Effector memory CD4-positive, alpha-beta T cell (primary cell): Measurements from ENCODE around the gene MYO1H.
"Not testable (repeated sequence)": the region's sequence is repeated elsewhere in the genome, so short reads cannot be mapped to it uniquely, and the experiment has no call there.

ENCODE experiments used
- DNase-seq, 3 donors: peaks; one replicate each; pipeline ENCODE4 v3.0.0-alpha.2; 2020
- H3K27ac ChIP-seq: 2 replicates; pipeline ENCODE4 v1.7.0; 2013; ENCODE audit warnings: mild to moderate bottlenecking, low read length, moderate library complexity; ENCODE audit not compliant: insufficient read depth, poor library complexity, severe bottlenecking
- H3K27me3 ChIP-seq: replicated peaks from 2 replicates; pipeline ENCODE4 v1.7.0; 2013; ENCODE audit warnings: mild to moderate bottlenecking, low read length; ENCODE audit not compliant: insufficient read depth, control insufficient read depth, poor library complexity, severe bottlenecking
- H3K36me3 ChIP-seq: 2 replicates; pipeline ENCODE4 v1.7.0; 2013; ENCODE audit warnings: mild to moderate bottlenecking, low read length, moderate library complexity; ENCODE audit not compliant: control insufficient read depth, insufficient read depth
- H3K4me1 ChIP-seq: 2 replicates; pipeline ENCODE4 v1.7.0; 2013; ENCODE audit warnings: low read length, mild to moderate bottlenecking; ENCODE audit not compliant: control insufficient read depth, insufficient read depth, poor library complexity, severe bottlenecking
- H3K4me3 ChIP-seq: 2 replicates; pipeline ENCODE4 v1.7.0; 2013; ENCODE audit warnings: low read length, low read depth, mild to moderate bottlenecking; ENCODE audit not compliant: insufficient read depth, poor library complexity, severe bottlenecking
- H3K9me3 ChIP-seq: 2 replicates; pipeline ENCODE4 v1.7.0; 2013; ENCODE audit warnings: mild to moderate bottlenecking, low read length, moderate library complexity; ENCODE audit not compliant: control insufficient read depth

MYO1H gene

DNA sequence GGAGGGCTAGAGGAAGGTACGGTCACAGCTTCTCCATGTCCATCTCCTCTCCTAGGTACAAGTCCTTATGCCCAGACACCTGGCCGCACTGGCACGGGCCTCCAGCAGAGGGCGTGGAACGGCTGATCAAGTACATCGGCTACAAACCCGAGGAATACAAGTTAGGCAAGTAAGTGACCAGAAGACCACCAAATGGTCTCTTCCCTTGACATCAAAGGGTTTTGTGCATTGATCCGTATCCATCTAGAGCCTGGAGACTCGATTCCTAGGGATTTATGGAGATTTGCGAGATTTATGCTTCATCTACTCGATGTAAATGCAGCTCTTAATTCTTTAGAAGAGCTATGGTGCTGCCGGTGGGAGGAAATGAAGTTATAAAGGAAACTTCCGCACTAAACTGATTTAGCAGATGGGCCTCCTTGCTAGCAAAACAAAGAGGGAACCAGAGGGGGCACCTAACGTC is 85.2 kb downstream of the MYO1H start:
- peak; percentile 19 to 60 (median 43) for DNase-seq
- Histone ChIP-seq H3K9me3 (no peaks in the 10 kb centered on the region), H3K36me3 (no peaks in the 10 kb centered on the region), H3K4me1 (peaks cover 9% of the 10 kb centered on the region), H3K4me3 (peak overlapping the region; percentile 43), H3K27ac (no peak overlapping the region), H3K27me3 (no peaks in the 10 kb centered on the region)

DNA sequence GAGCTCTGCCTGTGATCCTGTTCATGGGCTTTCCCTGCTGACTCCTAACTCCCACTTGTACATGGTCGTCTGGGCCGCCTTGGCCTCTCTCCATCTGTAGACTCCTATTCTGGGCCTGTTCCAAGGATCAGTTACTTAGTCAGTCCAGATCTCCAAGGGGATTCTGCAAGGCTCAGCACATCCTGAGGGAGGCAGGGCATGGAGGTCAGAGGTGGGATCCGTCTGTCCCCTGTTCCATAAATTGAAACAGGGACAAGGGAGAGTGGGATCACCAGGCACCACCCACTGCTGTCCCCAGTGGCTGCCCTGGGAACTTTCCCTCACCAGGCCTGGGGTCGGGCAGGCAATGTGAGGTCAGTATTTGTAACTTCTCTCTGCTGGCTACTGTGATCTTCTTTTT is 85.9 kb downstream of the MYO1H start:
- Histone ChIP-seq H3K36me3 (no peaks in the 10 kb centered on the region), H3K27me3 (no peaks in the 10 kb centered on the region), H3K4me1 (peaks cover 9% of the 10 kb centered on the region), H3K4me3 (no peak overlapping the region), H3K27ac (no peak overlapping the region), H3K9me3 (no peaks in the 10 kb centered on the region)
- no peak for DNase-seq

DNA sequence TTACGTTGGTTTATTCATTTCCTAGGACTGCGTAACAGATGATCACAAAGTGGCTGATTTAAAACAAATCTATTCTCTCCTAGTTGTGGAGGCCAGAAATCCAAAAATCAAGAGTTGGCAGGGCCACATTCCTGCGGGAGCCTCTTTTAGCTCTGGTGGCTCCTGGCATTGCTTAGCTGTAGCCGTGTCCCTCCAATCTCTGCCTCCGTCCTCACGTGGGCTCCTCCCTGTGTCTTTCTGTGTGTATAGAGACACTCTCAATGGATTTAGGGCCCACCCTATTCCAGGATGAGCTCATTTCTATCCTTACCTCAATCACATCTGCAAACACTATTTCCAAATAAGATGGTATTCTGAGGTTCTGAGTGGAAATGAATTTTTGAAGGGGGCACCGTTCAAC is 86.9 kb downstream of the MYO1H start:
- no peak for DNase-seq
- peaks cover 9% of the 10 kb centered on the region for H3K4me1 ChIP-seq
- no peak overlapping the region for H3K4me3 ChIP-seq
- H3K9me3 ChIP-seq, result no peaks in the 10 kb centered on the region
- H3K36me3 ChIP-seq, result no peaks in the 10 kb centered on the region
- H3K27me3 ChIP-seq, result no peaks in the 10 kb centered on the region
- H3K27ac ChIP-seq, result no peak overlapping the region

DNA sequence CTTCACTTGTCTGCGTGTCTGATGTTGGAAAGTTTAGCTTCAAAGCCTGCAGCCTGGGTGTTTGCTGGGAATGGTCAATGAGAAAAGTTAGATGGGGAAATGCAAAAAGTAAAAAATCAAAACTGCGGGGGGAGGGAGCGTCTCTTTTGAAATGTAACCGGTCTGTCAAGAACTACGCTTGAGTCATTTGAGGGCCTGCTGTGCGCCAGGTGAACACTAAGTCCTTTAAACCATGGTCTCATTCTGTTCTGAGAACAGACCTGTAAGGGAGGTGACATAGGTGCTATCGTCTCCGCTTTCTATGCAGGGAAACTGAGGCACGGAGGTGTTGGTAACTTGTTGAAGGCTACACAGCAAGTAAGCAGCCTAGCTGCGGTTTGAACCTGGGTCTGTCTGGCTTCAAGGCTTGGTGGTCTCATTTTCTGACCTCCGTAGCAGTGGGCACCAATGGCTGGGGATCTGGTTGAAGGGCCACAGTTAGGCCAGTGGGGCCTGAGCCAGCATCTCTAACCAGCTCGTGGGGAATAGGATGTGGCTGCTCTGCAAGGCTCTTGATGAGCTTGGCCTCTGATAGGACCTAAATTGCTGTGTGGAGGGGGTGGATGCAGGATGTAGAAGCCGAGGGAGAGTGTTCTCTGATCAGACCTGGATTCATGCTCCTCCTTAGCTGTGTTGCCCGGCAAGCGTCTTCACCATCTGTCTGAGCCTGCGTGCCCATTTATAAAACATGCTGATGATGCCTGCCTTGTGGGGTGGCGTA is 87.9 kb downstream of the MYO1H start:
- Histone ChIP-seq H3K27ac (no peak overlapping the region), H3K9me3 (no peaks in the 10 kb centered on the region), H3K27me3 (no peaks in the 10 kb centered on the region), H3K4me3 (no peak overlapping the region), H3K36me3 (no peaks in the 10 kb centered on the region), H3K4me1 (peaks cover 9% of the 10 kb centered on the region)
- no peak for DNase-seq

DNA sequence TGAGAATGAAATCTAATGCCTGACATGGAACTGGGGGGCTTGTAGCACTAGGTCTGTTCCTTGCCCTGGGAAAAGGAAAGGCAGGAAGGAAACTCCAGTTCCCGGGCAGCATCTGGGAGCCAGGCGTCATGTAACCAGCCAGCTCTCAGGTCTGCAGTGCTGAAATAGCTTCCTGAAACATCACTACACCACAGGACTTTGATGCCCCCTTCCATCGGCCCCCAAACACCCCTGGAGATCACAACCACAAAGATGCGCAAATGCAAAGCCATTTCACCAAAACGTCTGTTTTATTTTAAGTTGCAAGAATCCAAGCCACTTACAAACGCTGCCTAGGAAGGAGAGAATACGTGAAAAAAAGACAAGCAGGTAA is 88.5 kb downstream of the MYO1H start:
- DNase-seq, result no peak
- Histone ChIP-seq H3K4me1 (peaks cover 9% of the 10 kb centered on the region), H3K36me3 (no peaks in the 10 kb centered on the region), H3K9me3 (no peaks in the 10 kb centered on the region), H3K4me3 (no peak overlapping the region), H3K27ac (no peak overlapping the region), H3K27me3 (no peaks in the 10 kb centered on the region)

DNA sequence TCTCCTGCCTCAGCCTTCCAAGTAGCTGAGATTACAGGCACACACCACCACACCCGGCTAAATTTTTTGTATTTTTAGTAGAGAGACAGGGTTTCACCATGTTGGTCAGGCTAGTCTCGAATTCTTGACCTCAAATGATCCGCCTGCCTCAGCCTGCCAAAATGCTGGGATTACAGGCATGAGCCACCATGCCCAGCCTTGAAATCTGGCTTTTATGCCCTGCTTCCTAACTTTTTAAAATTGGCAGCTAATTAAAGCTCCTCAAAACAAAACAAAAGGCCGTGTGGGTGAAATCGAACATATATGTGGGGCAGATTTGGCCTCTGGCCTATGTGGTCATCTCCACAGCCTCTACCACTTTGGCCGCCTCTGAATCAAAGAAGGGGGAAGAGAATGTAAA is 91.5 kb downstream of the MYO1H start:
- no peak overlapping the region for H3K4me3 ChIP-seq
- no peaks in the 10 kb centered on the region for H3K36me3 ChIP-seq
- no peak for DNase-seq
- no peaks in the 10 kb centered on the region for H3K9me3 ChIP-seq
- no peak overlapping the region for H3K27ac ChIP-seq
- H3K27me3 ChIP-seq, result no peaks in the 10 kb centered on the region
- no peaks in the 10 kb centered on the region for H3K4me1 ChIP-seq

DNA sequence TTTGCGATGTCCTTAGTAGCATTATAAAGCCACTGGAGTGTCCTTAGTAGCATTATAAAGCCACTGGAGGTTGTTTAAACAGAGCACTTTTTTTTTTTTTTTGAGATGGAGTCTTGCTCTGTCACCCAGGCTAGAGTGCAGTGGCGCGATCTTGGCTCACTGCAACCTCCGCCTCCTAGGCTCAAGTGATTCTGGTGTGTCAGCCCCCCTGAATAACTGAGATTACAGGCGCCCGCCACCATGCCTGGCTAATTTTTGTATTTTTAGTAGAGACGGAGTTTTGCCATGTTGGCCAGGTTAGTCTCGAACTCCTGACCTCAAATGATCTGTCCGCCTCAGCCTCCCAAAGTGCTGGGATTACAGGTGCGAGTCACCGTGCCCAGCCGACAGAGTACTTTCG is 92.3 kb downstream of the MYO1H start:
- not testable (repeated sequence) for H3K9me3 ChIP-seq, DNase-seq, H3K36me3 ChIP-seq, H3K27ac ChIP-seq, H3K27me3 ChIP-seq, H3K4me3 ChIP-seq, H3K4me1 ChIP-seq

DNA sequence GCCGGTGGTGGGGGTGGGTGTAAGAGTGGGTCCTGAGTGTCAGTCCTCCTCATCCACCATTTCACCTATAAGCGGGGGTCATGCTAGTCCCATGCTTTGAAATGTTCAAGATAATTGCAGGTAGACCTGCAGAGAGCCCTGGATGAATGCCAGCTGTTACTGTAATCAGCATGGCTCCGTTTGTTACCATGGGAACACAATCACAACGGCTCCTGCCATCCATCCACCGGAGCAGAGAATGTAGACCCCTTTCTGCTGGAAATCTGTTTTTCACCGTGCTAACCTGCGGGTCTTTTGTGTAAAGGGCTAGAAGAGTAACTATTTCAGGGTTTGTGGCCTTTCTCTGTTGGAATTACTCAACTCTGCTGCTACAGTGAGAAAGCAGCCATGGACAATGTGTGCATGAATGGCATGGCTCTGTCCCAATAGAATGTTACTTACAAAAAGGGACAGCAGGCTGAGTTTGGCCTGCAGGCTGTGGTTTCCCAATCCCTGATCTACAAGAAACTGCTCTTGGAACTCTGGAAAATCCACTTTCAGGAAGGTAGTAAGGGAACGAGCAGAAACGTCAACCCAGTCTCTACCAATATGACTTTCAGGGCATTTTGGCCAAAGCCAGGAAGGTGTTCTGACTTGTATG is 93.3 kb downstream of the MYO1H start:
- DNase-seq, result no peak
- Histone ChIP-seq H3K36me3 (peaks cover 4% of the 10 kb centered on the region), H3K27ac (no peak overlapping the region), H3K9me3 (no peaks in the 10 kb centered on the region), H3K4me1 (no peaks in the 10 kb centered on the region), H3K27me3 (no peaks in the 10 kb centered on the region), H3K4me3 (no peak overlapping the region)

DNA sequence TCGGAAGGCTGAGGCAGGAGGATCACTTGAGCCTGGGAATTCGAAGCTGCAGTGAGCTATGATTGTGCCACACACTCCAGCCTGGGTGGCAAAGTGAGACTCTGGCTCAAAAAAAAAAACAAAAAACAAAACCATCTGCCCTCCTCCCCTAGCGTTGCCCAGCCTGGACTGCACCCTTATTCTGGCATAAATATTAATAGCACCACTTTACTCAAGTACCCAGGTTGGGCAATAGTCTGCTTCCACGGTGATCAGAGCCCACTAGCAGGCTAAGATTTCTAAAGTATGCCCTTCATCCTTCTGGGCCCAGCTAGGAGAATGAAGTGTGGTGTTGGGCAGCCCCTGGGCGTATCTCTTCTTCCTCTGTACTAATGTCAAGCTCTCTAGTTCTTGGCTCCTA is 96.1 kb downstream of the MYO1H start:
- no peaks in the 10 kb centered on the region for H3K27me3 ChIP-seq
- no peak overlapping the region for H3K27ac ChIP-seq

DNA sequence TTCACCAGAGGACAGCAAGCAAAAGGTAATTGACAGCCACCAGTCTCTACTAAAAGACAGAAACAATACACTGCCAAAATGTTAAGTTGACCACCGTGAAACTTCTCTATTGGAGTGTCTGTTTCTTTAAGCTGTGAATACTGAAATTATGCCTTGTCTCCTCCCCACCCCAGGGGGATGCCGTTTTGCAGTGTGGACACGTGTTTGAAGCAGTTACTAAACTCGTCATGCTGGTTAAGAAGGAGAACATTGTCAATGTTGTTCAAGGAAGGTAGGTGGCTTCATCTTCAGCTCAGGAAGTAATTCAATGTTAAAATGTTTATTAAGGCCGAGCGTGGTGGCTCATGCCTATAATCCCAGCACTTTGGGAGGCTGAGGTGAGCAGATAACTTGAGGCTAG is 96.6 kb downstream of the MYO1H start:
- DNase-seq, result no peak
- H3K4me3 ChIP-seq, result no peak overlapping the region
- H3K4me1 ChIP-seq, result no peaks in the 10 kb centered on the region
- no peaks in the 10 kb centered on the region for H3K9me3 ChIP-seq
- H3K27ac ChIP-seq, result no peak overlapping the region
- no peaks in the 10 kb centered on the region for H3K27me3 ChIP-seq
- peaks cover 24% of the 10 kb centered on the region for H3K36me3 ChIP-seq

More for the DNA sequence above, 96.1 kb downstream of the MYO1H start:
- Histone ChIP-seq H3K36me3 (peaks cover 20% of the 10 kb centered on the region), H3K9me3 (no peaks in the 10 kb centered on the region), H3K4me1 (no peaks in the 10 kb centered on the region), H3K4me3 (no peak overlapping the region)
- DNase-seq, result no peak
